A549 (cell line): Measurements from ENCODE around the gene OOSP2. TPM values are rescaled to one million over a fixed set of nuclear protein-coding genes. Genes with fewer than 3 reads are reported as not detected.

Experiments
- ATAC-seq, 2 experiments: fragments of 200-7000 bp in 1 of 2; fragments of >200 bp in 1 of 2; cut with Nextera tagmentation in 1 of 2; cut with Tn5 transposase in 1 of 2; 3 replicates each; pipeline versions ENCODE4 v1.8.0 to v1.9.1; 2018 to 2020; ENCODE audit warnings: mild to moderate bottlenecking in 1 of 2, moderate library complexity in 1 of 2
- CTCF ChIA-PET: fragments of 300-600 bp; sonication (Branson Sonifier 250); formaldehyde crosslinking; extraction: SDS; loops from one replicate; lab custom pipeline; 2021; ENCODE audit warnings: antibody characterized with exemption, inconsistent platforms; lab: Yijun Ruan, JAX
- POLR2A ChIA-PET: fragments of 350-600 bp; formaldehyde crosslinking; extraction: SDS; loops from one replicate; lab custom pipeline; 2021; ENCODE audit warnings: antibody characterized with exemption, inconsistent platforms; lab: Yijun Ruan, JAX
- DNase-seq, 2 experiments: peaks; one replicate each; pipeline versions ENCODE4 v3.0.0 to v3.0.0-alpha.2; 2011 to 2016; ENCODE audit warnings: low read depth in 1 of 2, low spot score in 1 of 2
- FAIRE-seq: peaks from 2 replicates; lab custom pipeline; 2011; peaks lifted over from hg19 to GRCh38; lab: Jason Lieb, UNC
- H3K27ac ChIP-seq, 2 experiments: fragments of >200 bp; sonication (Bioruptor Twin); formaldehyde crosslinking; 3 replicates each; pipeline ENCODE4 v1.5.1; 2016 to 2017
- H3K4me1 ChIP-seq: fragments of >200 bp; sonication (Bioruptor Twin); formaldehyde crosslinking; 3 replicates; pipeline ENCODE4 v1.6.1; 2016
- H3K4me2 ChIP-seq: fragments of >200 bp; sonication (Bioruptor Twin); formaldehyde crosslinking; 3 replicates; pipeline ENCODE4 v1.6.1; 2016
- H3K4me3 ChIP-seq: fragments of >200 bp; sonication (Bioruptor Twin); formaldehyde crosslinking; 3 replicates; pipeline ENCODE4 v1.5.1; 2016
- H3K9me3 ChIP-seq: fragments of >200 bp; sonication (Bioruptor Twin); formaldehyde crosslinking; 3 replicates; pipeline ENCODE4 v1.6.1; 2016
- ELK1 ChIP-seq: fragments of 150-350 bp; IDR thresholded peaks from 2 replicates; pipeline ENCODE4 v1.6.1; 2014; ENCODE audit warnings: low read depth, mild to moderate bottlenecking, low read length
- EP300 ChIP-seq, 2 experiments: fragments of >200 bp; sonication (Bioruptor Twin); formaldehyde crosslinking; IDR thresholded peaks; 2 replicates in 1 of 2; 3 replicates in 1 of 2; pipeline ENCODE4 v1.6.1; 2016 to 2017
- ESRRA ChIP-seq: fragments of 150-350 bp; IDR thresholded peaks from 2 replicates; pipeline ENCODE4 v1.6.1; 2014; ENCODE audit warnings: mild to moderate bottlenecking, low read length, borderline replicate concordance
- FOSL2 ChIP-seq, 2 experiments: fragments of 450-650 bp in 1 of 2; fragments of >200 bp in 1 of 2; sonication (Bioruptor Twin) in 1 of 2; formaldehyde crosslinking; IDR thresholded peaks; 2 replicates each; pipeline versions ENCODE4 v1.5.0 to v1.6.1; 2016 to 2020; ENCODE audit warnings: mild to moderate bottlenecking in 1 of 2, moderate library complexity in 1 of 2
- HEYL ChIP-seq: fragments of 250-450 bp; sonication (Bioruptor Pico); IDR thresholded peaks from 2 replicates; pipeline ENCODE4 v1.8.0; 2021; ENCODE audit warnings: mild to moderate bottlenecking, moderate library complexity
- NFE2L2 ChIP-seq: fragments of 150-350 bp; conservative IDR thresholded peaks from 2 replicates; pipeline ENCODE4 v1.6.1; 2014; ENCODE audit warnings: low read length
- NPAS2 ChIP-seq: fragments of 250-450 bp; sonication (Bioruptor Pico); IDR thresholded peaks from 2 replicates; pipeline ENCODE4 v1.8.0; 2022; ENCODE audit warnings: mild to moderate bottlenecking, moderate library complexity, borderline replicate concordance
- POLR2AphosphoS2 ChIP-seq: conservative IDR thresholded peaks from 2 replicates; pipeline ENCODE4 v1.6.1; 2012; ENCODE audit warnings: low read length, improper control_type of control experiment, inconsistent platforms
- RAD21 ChIP-seq, 2 experiments: fragments of >200 bp in 1 of 2; sonication (Bioruptor Twin) in 1 of 2; formaldehyde crosslinking in 1 of 2; IDR thresholded peaks in 1 of 2; conservative IDR thresholded peaks in 1 of 2; 2 replicates in 1 of 2; 3 replicates in 1 of 2; pipeline ENCODE4 v1.6.1; 2012 to 2018; ENCODE audit warnings: inconsistent platforms in 1 of 2
- RARB ChIP-seq: fragments of 250-450 bp; sonication (Bioruptor Pico); IDR thresholded peaks from 2 replicates; pipeline ENCODE4 v1.8.0; 2021; ENCODE audit warnings: mild to moderate bottlenecking, moderate library complexity
- REST ChIP-seq: fragments of 200-600 bp; sonication (generic); IDR thresholded peaks from 2 replicates; pipeline ENCODE4 v1.6.1; 2016; ENCODE audit warnings: antibody characterized with exemption, mild to moderate bottlenecking, moderate library complexity
- RFX5 ChIP-seq: fragments of 450-650 bp; IDR thresholded peaks from 2 replicates; pipeline ENCODE4 v1.7.1; 2014; ENCODE audit warnings: antibody characterized with exemption, mild to moderate bottlenecking, moderate library complexity
- SMC3 ChIP-seq: fragments of >200 bp; sonication (Bioruptor Twin); formaldehyde crosslinking; IDR thresholded peaks from 3 replicates; pipeline ENCODE4 v1.6.1; 2018; ENCODE audit warnings: inconsistent platforms
- SREBF2 ChIP-seq: fragments of 450-650 bp; IDR thresholded peaks from 2 replicates; pipeline ENCODE4 v1.6.1; 2014; ENCODE audit warnings: mild to moderate bottlenecking, moderate library complexity
- ZFP36 ChIP-seq: fragments of 450-650 bp; IDR thresholded peaks from 2 replicates; pipeline ENCODE4 v1.6.1; 2014; ENCODE audit warnings: borderline replicate concordance; ENCODE audit not compliant: partially characterized antibody
- ZNF302 ChIP-seq: fragments of 250-450 bp; sonication (Bioruptor Pico); IDR thresholded peaks from 2 replicates; pipeline ENCODE4 v1.9.0; 2021; ENCODE audit warnings: inconsistent platforms, mild to moderate bottlenecking, moderate library complexity
- WGBS: methylation state at CpG from one replicate; pipeline ENCODE4 v1.1.6; 2017; ENCODE audit errors: missing lambda C conversion rate; 5-methylcytosine and 5-hydroxymethylcytosine counted together
- polyA plus RNA-seq, 4 experiments: library from polyadenylated mRNA; depleted of rRNA in 3 of 4; stranded (reverse); fragments of >200 nt; fragmentation: RNase III in 1 of 4; extraction: RNeasy Plus Mini Kit Qiagen cat#74134 plus additional on column Dnase treatment in 1 of 4; gene quantifications; 2 replicates in 3 of 4; 3 replicates in 1 of 4; pipeline ENCODE4 v1.2.3, GENCODE V29; 2011 to 2017
- TF ChIP-seq, protein P1 (sequence below): IDR thresholded peaks from 2 replicates; pipeline ENCODE4 v1.6.1; 2012; ENCODE audit warnings: low read depth, borderline replicate concordance
- TF ChIP-seq, protein P2 (sequence below): fragments of >200 bp; sonication (Bioruptor Twin); formaldehyde crosslinking; IDR thresholded peaks from 3 replicates; pipeline ENCODE4 v1.5.1; 2016
- TF ChIP-seq, protein P3 (sequence below): IDR thresholded peaks from 2 replicates; pipeline ENCODE4 v1.6.1; 2012

The OOSP2 gene
- polyA plus RNA-seq, 2 of the 4 experiments (the other 2 are of a cell fraction) = not detected

DNA sequence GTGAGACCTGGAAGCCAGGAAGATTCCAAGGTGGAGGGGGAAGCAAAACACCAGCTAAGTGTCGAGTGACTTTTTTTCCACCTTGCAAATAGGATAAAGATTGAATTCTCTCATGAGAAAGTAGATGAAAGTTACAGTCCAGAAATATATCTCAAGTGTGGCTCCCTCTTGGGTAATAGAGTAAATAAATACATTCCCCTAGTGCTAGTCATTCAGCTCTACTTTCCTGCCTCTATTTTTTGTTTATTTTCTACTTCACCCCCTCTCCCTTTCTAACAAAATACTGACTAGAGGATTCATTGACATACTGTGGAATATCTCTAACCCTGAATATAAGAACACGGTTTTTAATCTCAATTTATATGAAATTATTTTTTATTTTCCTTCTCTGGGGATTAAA, 42.4 kb upstream of the OOSP2 start:
- ATAC-seq (no peak), DNase-seq (no peak), FAIRE-seq (no peak)
- POLR2A ChIA-PET = no interaction called here
- H3K4me3 ChIP-seq = no peak overlapping the region
- no peaks in the 10 kb centered on the region for H3K9me3 ChIP-seq
- TF ChIP-seq RFX5 = no peak
- 1% methylated on average over 2 of the region's 2 CpGs for WGBS
- CTCF ChIA-PET = interaction anchor here (0.9 kb wide), 1 partner anchor 11 kb away, joined by 3 read pairs; no protein-coding TSS in a partner anchor
- no peak overlapping the region for H3K27ac ChIP-seq
- H3K4me2 ChIP-seq = no peak overlapping the region
- no peaks in the 10 kb centered on the region for H3K4me1 ChIP-seq

DNA sequence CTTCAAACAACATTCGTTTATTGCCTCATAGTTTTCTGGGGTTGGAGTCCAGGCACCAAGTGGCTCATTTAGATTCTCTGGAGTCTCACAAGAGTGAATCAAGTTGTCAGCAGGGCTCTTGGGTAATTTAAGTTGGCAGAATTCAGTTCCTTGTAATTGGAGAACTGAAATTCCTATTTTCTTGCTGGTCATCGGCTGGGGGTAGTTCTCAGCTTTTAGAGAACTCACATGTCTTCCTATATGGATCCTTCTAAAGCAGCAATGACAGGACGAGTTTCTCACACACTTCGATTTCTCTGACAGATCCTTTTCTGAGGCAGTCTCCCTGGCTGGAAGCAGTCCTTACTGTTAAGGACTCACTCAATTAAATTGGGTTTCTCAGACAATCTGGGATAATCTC, 40.5 kb upstream of the OOSP2 start:
- TF ChIP-seq POLR2AphosphoS2 (no peak), ZNF302 (no peak), RARB (CRISPR knock-in tag) (no peak), REST (no peak), NFE2L2 (no peak), RFX5 (no peak), ESRRA (no peak), NPAS2 (CRISPR knock-in tag) (no peak), EP300 (IDR thresholded peaks at IDR 0.05) (no peak), RAD21 (conservative IDR thresholded peaks at IDR 0.05 in 1 of 2, IDR thresholded peaks at IDR 0.05 in 1 of 2) (no peak), SMC3 (no peak), ZFP36 (no peak), FOSL2 (IDR thresholded peaks at IDR 0.05) (no peak), FOSL2 (CRISPR knock-in tag; IDR thresholded peaks at IDR 0.05) (no peak), HEYL (CRISPR knock-in tag) (no peak), SREBF2 (no peak), ELK1 (no peak)
- TF ChIP-seq, protein P1, sequence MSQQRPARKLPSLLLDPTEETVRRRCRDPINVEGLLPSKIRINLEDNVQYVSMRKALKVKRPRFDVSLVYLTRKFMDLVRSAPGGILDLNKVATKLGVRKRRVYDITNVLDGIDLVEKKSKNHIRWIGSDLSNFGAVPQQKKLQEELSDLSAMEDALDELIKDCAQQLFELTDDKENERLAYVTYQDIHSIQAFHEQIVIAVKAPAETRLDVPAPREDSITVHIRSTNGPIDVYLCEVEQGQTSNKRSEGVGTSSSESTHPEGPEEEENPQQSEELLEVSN = no peak
- TF ChIP-seq, protein P2, sequence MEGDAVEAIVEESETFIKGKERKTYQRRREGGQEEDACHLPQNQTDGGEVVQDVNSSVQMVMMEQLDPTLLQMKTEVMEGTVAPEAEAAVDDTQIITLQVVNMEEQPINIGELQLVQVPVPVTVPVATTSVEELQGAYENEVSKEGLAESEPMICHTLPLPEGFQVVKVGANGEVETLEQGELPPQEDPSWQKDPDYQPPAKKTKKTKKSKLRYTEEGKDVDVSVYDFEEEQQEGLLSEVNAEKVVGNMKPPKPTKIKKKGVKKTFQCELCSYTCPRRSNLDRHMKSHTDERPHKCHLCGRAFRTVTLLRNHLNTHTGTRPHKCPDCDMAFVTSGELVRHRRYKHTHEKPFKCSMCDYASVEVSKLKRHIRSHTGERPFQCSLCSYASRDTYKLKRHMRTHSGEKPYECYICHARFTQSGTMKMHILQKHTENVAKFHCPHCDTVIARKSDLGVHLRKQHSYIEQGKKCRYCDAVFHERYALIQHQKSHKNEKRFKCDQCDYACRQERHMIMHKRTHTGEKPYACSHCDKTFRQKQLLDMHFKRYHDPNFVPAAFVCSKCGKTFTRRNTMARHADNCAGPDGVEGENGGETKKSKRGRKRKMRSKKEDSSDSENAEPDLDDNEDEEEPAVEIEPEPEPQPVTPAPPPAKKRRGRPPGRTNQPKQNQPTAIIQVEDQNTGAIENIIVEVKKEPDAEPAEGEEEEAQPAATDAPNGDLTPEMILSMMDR = no peak
- TF ChIP-seq, protein P3, sequence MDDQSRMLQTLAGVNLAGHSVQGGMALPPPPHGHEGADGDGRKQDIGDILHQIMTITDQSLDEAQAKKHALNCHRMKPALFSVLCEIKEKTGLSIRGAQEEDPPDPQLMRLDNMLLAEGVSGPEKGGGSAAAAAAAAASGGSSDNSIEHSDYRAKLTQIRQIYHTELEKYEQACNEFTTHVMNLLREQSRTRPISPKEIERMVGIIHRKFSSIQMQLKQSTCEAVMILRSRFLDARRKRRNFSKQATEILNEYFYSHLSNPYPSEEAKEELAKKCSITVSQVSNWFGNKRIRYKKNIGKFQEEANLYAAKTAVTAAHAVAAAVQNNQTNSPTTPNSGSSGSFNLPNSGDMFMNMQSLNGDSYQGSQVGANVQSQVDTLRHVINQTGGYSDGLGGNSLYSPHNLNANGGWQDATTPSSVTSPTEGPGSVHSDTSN = no peak
- no peak for ATAC-seq
- H3K4me2 ChIP-seq = no peak overlapping the region
- H3K9me3 ChIP-seq = no peaks in the 10 kb centered on the region
- POLR2A ChIA-PET = no interaction called here
- H3K27ac ChIP-seq = no peak overlapping the region
- CTCF ChIA-PET = interaction anchor here (0.6 kb wide), 1 partner anchor 130 kb away, joined by 3 read pairs; no protein-coding TSS in a partner anchor
- no peak for FAIRE-seq
- no peak overlapping the region for H3K4me3 ChIP-seq
- no peak for DNase-seq
- H3K4me1 ChIP-seq = no peaks in the 10 kb centered on the region
- 3% methylated on average over 4 of the region's 4 CpGs for WGBS
